Activated CD4-positive, alpha-beta memory T cell treated with anti-CD3 and anti-CD28 coated beads for 36 hours (primary cell): Measurements from ENCODE around the gene DAPK2. TPM values are rescaled to one million over a fixed set of nuclear protein-coding genes. Genes with fewer than 3 reads are reported as not detected.
A peak's percentile ranks its signal among the peaks of the same experiment; 100 is the strongest.

Experiments
- CTCF ChIA-PET: fragments of 350-600 bp; sonication (Branson Sonifier 250); formaldehyde crosslinking; loops from one replicate; lab custom pipeline; 2021; ENCODE audit warnings: antibody characterized with exemption, inconsistent platforms; lab: Charles Lee
- POLR2A ChIA-PET: fragments of 350-600 bp; sonication (Branson Sonifier 250); formaldehyde crosslinking; loops from one replicate; lab custom pipeline; 2021; ENCODE audit warnings: antibody characterized with exemption; lab: Charles Lee
- DNase-seq: peaks from one replicate; pipeline ENCODE4 v3.0.0-alpha.2; 2020
- H3K27ac Mint-ChIP-seq: one replicate; pipeline ENCODE4 v1.8.0; 2021; ENCODE audit warnings: mixed read lengths
- H3K27me3 Mint-ChIP-seq: one replicate; pipeline ENCODE4 v1.8.0; 2021; ENCODE audit warnings: mixed read lengths
- H3K36me3 Mint-ChIP-seq: one replicate; pipeline ENCODE4 v1.8.0; 2021; ENCODE audit warnings: mixed read lengths
- H3K4me1 Mint-ChIP-seq: one replicate; pipeline ENCODE4 v1.8.0; 2021; ENCODE audit warnings: low read depth, mixed read lengths
- H3K4me3 Mint-ChIP-seq: one replicate; pipeline ENCODE4 v1.8.0; 2021; ENCODE audit warnings: mild to moderate bottlenecking, mixed read lengths
- H3K9me3 Mint-ChIP-seq: one replicate; pipeline ENCODE4 v1.8.0; 2021; ENCODE audit warnings: mixed read lengths
- intact Hi-C: fragments of 100-400 bp; cut with micrococcal nuclease; formaldehyde crosslinking; loops from one replicate; pipeline ENCODE4 v1.15.1; 2023
- total RNA-seq, 2 experiments: library from RNA; stranded (reverse); gene quantifications; one replicate each; pipeline ENCODE4 v1.2.3, GENCODE V29; 2021

DAPK2 gene
- total RNA-seq, 2 experiments from 2014 or later = 0.81 to 0.87 TPM

- CTCF ChIA-PET = interaction anchor here (0.8 to 1.2 kb wide), 2 partner anchors 14 to 17 kb away, joined by 3 to 4 read pairs; no protein-coding TSS in a partner anchor
- Mint-ChIP-seq H3K27me3 (peaks cover under 1% of the 10 kb centered on the region), H3K27ac (no peak overlapping the region), H3K9me3 (no peaks in the 10 kb centered on the region), H3K4me1 (no peaks in the 10 kb centered on the region), H3K36me3 (no peaks in the 10 kb centered on the region), H3K4me3 (no peak overlapping the region)
- DNase-seq = no peak
- POLR2A ChIA-PET = no interaction called here
- intact Hi-C loops = no loop called here
Measured at GRCh38 chr15:64052925-64053491, 6.7 kb upstream of the DAPK2 start.

GRCh38 chr15:64051407-64052259 lies 5.3 kb upstream of the DAPK2 start:
- DNase-seq = no peak
- intact Hi-C loops = no loop called here
- peaks cover 3% of the 10 kb centered on the region for H3K4me1 Mint-ChIP-seq
- POLR2A ChIA-PET = no interaction called here
- H3K27me3 Mint-ChIP-seq = peaks cover 12% of the 10 kb centered on the region
- H3K36me3 Mint-ChIP-seq = no peaks in the 10 kb centered on the region
- CTCF ChIA-PET = interaction anchor here (0.6 to 1.2 kb wide), 2 partner anchors 18 to 155 kb away, joined by 3 read pairs; no protein-coding TSS in a partner anchor
- no peak overlapping the region for H3K27ac Mint-ChIP-seq
- H3K9me3 Mint-ChIP-seq = no peaks in the 10 kb centered on the region
- H3K4me3 Mint-ChIP-seq = no peak overlapping the region

- Mint-ChIP-seq H3K9me3 (no peaks in the 10 kb centered on the region), H3K27me3 (peaks cover 14% of the 10 kb centered on the region), H3K36me3 (no peaks in the 10 kb centered on the region), H3K4me1 (peaks cover 4% of the 10 kb centered on the region), H3K27ac (no peak overlapping the region), H3K4me3 (no peak overlapping the region)
- ChIA-PET CTCF (interaction anchor here (0.6 kb wide), 1 partner anchor 155 kb away, joined by 3 read pairs; no protein-coding TSS in a partner anchor), POLR2A (no interaction called here)
- intact Hi-C loops = no loop called here
- no peak for DNase-seq
Measured at GRCh38 chr15:64051093-64051402, 4.8 kb upstream of the DAPK2 start.

GRCh38 chr15:64050281-64051092 lies 4.2 kb upstream of the DAPK2 start:
- no peak overlapping the region for H3K27ac Mint-ChIP-seq
- POLR2A ChIA-PET = no interaction called here

GRCh38 chr15:64048781-64049460 lies 2.6 kb upstream of the DAPK2 start:
- no peak for DNase-seq
- H3K4me3 Mint-ChIP-seq = no peak overlapping the region
- intact Hi-C loops = loop anchor here (5.0 to 10.0 kb wide), 5 partner anchors 62 to 297 kb away; partner anchors contain the start of gene HERC1
- CTCF ChIA-PET = interaction anchor here (0.5 to 10.7 kb wide), 7 partner anchors 10 to 379 kb away, joined by 3 to 160 read pairs (median 4); no protein-coding TSS in a partner anchor
- H3K4me1 Mint-ChIP-seq = peaks cover 4% of the 10 kb centered on the region
- H3K27me3 Mint-ChIP-seq = peaks cover 17% of the 10 kb centered on the region
- H3K9me3 Mint-ChIP-seq = no peaks in the 10 kb centered on the region
- POLR2A ChIA-PET = no interaction called here
- no peaks in the 10 kb centered on the region for H3K36me3 Mint-ChIP-seq
- no peak overlapping the region for H3K27ac Mint-ChIP-seq

More at GRCh38 chr15:64050281-64051092, 4.2 kb upstream of the DAPK2 start:
- DNase-seq = no peak
- Mint-ChIP-seq H3K9me3 (no peaks in the 10 kb centered on the region), H3K27me3 (peaks cover 14% of the 10 kb centered on the region), H3K4me3 (no peak overlapping the region), H3K4me1 (peaks cover 4% of the 10 kb centered on the region), H3K36me3 (no peaks in the 10 kb centered on the region)
- CTCF ChIA-PET = interaction anchor here (0.6 to 2.9 kb wide), 2 partner anchors 154 to 298 kb away, joined by 3 to 17 read pairs; no protein-coding TSS in a partner anchor
- intact Hi-C loops = no loop called here

- H3K9me3 Mint-ChIP-seq = no peaks in the 10 kb centered on the region
- peak; percentile 19 for DNase-seq
- peaks cover 4% of the 10 kb centered on the region for H3K4me1 Mint-ChIP-seq
- H3K36me3 Mint-ChIP-seq = no peaks in the 10 kb centered on the region
- no peak overlapping the region for H3K27ac Mint-ChIP-seq
- intact Hi-C loops = loop anchor here (1.0 to 10.0 kb wide), 6 partner anchors 37 to 294 kb away; partner anchors contain the start of gene HERC1
- ChIA-PET CTCF (interaction anchor here (0.7 to 10.7 kb wide), 49 partner anchors 10 to 579 kb away, joined by 3 to 160 read pairs (median 5); no protein-coding TSS in a partner anchor), POLR2A (interaction anchor here (1.3 to 1.9 kb wide), 3 partner anchors 36 to 100 kb away, joined by 4 to 6 read pairs (median 5); no protein-coding TSS in a partner anchor)
- H3K4me3 Mint-ChIP-seq = peak overlapping the region; percentile 44
- H3K27me3 Mint-ChIP-seq = peaks cover 17% of the 10 kb centered on the region
Measured at GRCh38 chr15:64045774-64046420, 388 bp downstream of the DAPK2 start.

- ChIA-PET CTCF (interaction anchor here (0.7 to 10.7 kb wide), 15 partner anchors 9 to 292 kb away, joined by 3 to 160 read pairs (median 5); no protein-coding TSS in a partner anchor), POLR2A (interaction anchor here (1.5 to 1.9 kb wide), 2 partner anchors 74 to 100 kb away, joined by 5 to 6 read pairs; no protein-coding TSS in a partner anchor)
- H3K9me3 Mint-ChIP-seq = no peaks in the 10 kb centered on the region
- peaks cover 4% of the 10 kb centered on the region for H3K4me1 Mint-ChIP-seq
- no peak for DNase-seq
- intact Hi-C loops = loop anchor here (5.0 to 10.0 kb wide), 5 partner anchors 58 to 293 kb away; partner anchors contain the start of gene HERC1
- no peak overlapping the region for H3K4me3 Mint-ChIP-seq
- H3K36me3 Mint-ChIP-seq = no peaks in the 10 kb centered on the region
- no peak overlapping the region for H3K27ac Mint-ChIP-seq
- peaks cover 17% of the 10 kb centered on the region for H3K27me3 Mint-ChIP-seq
Measured at GRCh38 chr15:64045101-64045435, 1.2 kb downstream of the DAPK2 start.

- Mint-ChIP-seq H3K9me3 (no peaks in the 10 kb centered on the region), H3K4me1 (peaks cover 4% of the 10 kb centered on the region), H3K4me3 (no peak overlapping the region), H3K27ac (no peak overlapping the region), H3K27me3 (peaks cover 17% of the 10 kb centered on the region), H3K36me3 (no peaks in the 10 kb centered on the region)
- no peak for DNase-seq
- ChIA-PET CTCF (interaction anchor here (0.7 to 10.7 kb wide), 10 partner anchors 13 to 292 kb away, joined by 3 to 160 read pairs (median 6); no protein-coding TSS in a partner anchor), POLR2A (no interaction called here)
- intact Hi-C loops = loop anchor here (5.0 to 10.0 kb wide), 5 partner anchors 57 to 292 kb away; partner anchors contain the start of gene HERC1
Measured at GRCh38 chr15:64044300-64045100, 1.8 kb downstream of the DAPK2 start.

GRCh38 chr15:64038878-64039610 lies 7.2 kb downstream of the DAPK2 start:
- ChIA-PET POLR2A (no interaction called here), CTCF (interaction anchor here (1.0 to 10.7 kb wide), 4 partner anchors 9 to 570 kb away, joined by 3 to 160 read pairs (median 4); no protein-coding TSS in a partner anchor)
- no peak overlapping the region for H3K27ac Mint-ChIP-seq

More at GRCh38 chr15:64038878-64039610, 7.2 kb downstream of the DAPK2 start:
- H3K36me3 Mint-ChIP-seq = no peaks in the 10 kb centered on the region
- no peaks in the 10 kb centered on the region for H3K9me3 Mint-ChIP-seq
- DNase-seq = no peak
- intact Hi-C loops = no loop called here
- H3K4me1 Mint-ChIP-seq = no peaks in the 10 kb centered on the region
- H3K4me3 Mint-ChIP-seq = no peak overlapping the region
- H3K27me3 Mint-ChIP-seq = no peaks in the 10 kb centered on the region
